HG02571 (cell line): ENCODE data around the gene MAB21L4.

ENCODE experiments used
- ATAC-seq: cut with Tn5 transposase; IDR thresholded peaks from one replicate; pipeline ENCODE4 v1.9.1; 2021; ENCODE audit warnings: mild to moderate bottlenecking, moderate library complexity; ENCODE audit not compliant: unreplicated experiment

The MAB21L4 gene

DNA sequence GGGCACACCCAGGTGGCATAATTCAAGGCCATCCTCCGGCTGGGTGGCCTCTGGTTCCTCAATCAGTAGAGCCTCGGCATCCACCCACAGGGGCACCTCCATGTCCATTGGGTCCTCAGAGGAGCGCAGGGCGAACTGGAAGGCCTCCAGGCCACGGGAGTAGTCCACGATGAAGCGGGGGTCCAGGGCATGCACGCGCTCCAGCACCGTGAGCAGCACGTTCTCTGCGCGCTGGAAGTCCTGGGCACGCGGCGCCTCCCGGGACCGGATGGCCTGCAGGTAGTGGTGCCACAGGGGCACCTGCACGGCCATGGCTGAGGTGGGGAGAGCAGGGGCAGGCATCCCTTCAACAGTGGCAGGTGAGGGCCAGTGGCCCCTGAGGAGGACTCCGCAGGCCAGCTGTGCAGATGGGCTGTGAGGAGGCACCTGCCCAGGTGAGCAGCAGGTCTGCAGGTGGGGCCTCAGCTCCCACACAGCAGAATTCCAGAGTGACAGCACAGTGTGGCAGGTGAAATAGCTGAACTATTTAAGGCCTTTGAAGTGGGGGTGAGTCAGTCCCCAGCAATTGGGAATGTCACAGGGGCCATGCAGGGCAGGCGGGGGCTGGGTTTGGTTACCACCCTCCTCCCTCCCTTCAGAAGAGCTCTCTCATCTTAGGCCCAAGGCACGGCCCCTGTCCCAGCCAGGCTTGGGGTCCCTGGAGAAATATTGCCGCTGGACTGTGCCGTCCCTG, at the start of gene MAB21L4:
Gene MAB21L4 (minus strand): TSS at position 501 of the 733 bp plus-strand sequence. CDS start 159 bp downstream, at position 342.
- ATAC-seq: no peak

DNA sequence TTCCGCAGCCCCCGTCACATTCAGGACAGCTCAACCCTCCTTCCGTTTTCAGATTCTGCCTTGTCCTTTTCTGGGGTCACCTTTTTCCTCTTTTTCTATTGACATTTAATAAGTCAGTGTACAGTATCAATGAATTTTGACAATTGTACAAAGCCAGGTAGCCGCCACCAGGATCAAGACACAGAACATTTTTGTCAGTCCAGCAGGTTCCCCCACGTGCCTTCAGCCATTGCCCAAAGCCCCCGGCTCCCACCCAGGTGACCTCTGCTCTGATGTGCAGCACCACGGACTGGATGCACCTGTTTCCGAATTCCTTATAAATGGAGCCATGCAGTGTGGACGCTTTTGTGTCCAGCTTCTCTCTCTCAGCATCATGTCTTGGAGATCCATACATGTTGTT, 40.1 kb upstream of the MAB21L4 start:
- no peak for ATAC-seq

- no peak for ATAC-seq
Measured at GRCh38 chr2:240935103-240935876, 39.3 kb upstream of the MAB21L4 start.

GRCh38 chr2:240934701-240935102, 38.7 kb upstream of the MAB21L4 start:
- no peak for ATAC-seq

GRCh38 chr2:240933966-240934700, 38.2 kb upstream of the MAB21L4 start:
- no peak for ATAC-seq

- no peak for ATAC-seq
Measured at GRCh38 chr2:240933048-240933965, 37.4 kb upstream of the MAB21L4 start.

DNA sequence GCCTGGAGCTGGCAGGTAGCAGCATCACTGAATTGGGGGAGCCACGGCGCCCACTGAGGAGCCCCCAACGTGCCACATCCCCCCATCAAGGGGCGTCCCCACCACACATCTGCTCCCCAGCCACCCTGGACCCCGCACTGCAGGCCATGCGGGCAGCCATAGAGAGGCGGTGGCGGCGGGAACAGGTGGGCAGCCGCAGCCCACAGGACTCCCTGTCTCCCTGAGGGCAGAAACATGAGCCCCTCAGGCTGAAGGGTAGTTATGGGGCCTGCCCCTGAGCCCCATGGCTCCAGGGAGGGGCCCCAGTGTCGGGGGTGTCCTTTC, 36.7 kb upstream of the MAB21L4 start:
- no peak for ATAC-seq

DNA sequence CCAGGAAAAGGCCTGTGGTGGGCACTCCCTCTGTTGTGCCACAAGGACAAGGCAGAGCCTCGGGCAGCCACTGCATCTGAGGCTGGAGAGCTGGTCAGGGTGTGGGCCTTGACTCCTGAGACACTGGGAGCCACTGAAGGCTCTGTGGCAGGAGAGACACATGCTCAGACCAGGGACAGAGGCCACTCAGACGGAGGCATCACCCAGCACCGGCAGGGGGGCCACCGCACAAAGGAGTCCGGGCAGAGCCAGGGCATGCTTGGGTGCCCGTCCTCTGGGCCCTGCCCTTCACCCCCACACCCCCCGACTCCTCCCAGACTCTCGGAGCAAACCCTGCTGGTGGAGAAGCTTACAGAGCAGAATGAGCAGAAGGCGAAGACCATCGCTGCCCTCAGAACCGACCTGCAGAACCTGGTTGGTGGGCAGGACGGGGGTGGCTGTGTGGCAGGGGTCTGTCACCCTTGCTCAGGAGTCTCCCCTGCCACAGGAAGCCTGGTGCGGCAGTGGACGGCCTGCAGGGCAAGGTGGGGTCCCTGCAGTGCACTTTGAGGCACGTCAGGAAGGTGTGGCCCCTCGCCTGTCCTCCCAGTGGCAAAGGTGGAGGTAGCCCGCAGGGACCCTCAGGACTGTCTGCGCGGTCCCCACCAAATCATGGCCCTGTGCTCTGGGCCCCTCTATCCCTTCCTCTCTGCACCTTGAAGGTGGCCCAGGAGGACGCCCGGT, 36.2 kb upstream of the MAB21L4 start:
- ATAC-seq: no peak

DNA sequence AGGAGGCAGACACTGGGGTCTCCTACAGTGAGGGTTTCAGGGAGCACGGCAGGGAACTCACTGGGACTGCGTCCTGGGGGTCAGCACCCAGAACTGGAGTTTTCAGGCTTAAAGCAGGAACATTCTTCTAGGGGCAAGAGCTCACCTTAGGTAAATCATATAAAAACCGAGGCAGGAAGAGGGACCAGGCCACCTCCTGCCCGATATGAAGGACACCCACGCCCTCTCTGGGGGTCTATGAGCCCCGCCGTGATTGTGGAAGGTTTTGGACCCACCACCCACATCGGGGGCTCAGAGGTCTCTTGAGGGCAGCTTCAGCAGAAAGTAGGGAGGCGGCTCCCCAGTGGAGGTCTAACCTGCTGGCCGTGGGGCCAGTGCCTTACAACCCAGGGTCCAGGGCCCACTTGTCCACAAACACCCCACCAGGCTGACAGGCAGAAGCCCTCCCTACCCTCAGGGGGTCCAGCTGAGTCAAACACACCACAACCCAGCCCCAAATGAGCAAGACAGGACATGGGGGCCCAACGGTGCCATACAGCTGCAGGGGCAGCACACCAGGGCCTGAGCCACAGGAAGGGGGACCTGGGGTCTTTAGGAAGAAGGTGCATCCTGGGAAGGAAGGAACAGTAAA, 35.5 kb upstream of the MAB21L4 start:
- ATAC-seq: no peak

DNA sequence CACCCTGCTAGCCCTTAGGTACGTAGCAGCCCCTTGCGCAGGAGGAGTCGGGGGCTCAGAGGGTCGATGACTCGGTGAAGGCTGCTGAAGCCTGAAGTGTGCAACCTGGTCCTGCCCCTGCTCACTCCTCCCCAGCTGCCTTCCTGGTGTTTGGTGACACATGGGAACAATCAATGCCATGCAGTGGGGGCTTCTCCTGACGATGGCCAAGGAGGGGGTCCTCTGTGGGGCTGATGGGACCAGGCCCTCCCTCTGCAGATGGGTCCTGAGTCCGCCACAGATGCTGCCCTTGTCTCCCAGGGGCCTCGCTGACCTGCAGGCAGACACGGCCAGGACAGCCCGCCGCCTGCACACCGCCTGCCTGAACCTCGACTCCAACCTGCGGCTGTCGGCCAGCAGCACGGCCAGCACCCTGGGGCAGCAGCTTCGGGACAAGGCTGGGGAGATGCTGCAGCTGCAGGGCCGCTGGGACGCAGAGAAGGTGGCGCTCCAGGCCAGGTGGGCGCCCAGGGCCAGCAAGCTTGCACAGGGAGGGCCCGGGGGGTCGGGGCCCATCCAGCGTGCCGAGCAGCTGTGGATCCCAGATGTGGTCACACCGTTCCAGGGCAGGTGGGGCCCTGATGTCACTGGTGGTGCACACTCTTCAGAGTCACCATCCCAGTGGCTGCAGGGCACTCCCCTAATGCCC, 34.8 kb upstream of the MAB21L4 start:
- no peak for ATAC-seq

DNA sequence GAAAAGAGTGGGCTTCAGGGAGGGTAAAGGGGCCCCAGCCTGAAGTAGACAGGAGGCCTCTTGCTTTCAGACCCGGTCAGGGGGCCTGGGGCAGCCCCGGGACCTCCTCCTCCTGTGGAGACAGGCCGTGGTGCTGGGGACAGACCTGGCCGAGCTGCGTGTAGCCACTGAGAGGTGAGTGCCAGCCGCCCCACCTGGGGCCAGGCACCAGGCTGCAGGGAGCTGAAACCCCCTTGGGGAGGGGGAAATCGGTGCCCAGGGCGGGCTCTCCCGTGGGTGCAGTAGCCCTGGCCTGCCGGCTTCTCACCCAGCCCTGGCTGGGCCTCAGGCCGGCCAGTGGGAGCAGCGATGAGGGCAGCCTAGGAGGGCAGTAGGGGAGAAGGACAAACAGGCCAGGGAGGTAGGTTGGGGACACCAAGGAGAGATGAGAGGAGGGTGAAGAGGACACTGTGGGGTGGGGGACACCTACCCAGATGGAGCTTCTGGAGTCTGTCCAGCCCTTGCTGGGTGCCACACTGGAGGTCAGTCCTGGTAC, 34.2 kb upstream of the MAB21L4 start:
- no peak for ATAC-seq

GRCh38 chr2:240929364-240930095, 33.6 kb upstream of the MAB21L4 start:
- no peak for ATAC-seq

DNA sequence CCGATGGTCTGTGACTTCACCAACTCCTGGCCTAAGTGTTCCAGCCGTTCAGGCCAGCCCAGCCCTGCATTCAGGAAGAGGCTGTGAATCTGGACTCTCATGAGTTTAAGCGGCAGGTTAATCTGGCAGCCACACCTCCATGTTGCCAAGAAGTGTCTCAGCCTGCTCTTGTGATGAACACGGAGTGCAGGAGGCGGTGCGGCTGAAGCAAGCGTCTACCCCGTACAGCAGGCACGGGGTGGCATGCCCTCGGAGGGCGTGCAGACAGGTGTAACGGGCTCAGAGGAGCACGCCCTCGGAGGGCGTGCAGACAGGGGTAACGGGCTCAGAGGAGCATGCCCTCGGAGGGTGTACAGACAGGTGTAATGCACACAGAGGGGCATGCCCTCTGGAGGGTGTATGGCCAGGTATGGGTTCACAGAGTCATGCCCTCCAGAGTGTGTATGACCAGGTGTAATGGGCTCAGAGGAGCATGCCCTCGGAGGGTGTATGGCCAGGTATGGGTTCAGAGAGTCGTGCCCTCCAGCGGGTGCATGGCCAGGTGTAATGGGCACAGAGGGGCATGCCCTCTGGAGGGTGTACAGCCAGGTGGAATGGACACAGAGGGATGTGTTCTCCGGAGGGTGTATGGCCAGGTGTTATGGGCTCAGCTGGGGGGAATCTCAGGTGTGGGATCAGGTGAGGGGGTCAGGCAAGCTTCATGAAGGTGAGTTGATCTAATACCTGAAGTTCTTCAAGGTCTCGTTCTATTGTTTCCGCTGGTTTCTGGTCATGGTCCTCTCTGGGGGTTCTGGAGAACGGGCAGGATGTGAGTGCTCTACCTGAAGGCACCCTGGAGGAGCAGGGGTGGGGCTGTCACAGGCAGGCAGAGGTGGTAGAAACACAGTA, 32.8 kb upstream of the MAB21L4 start:
- ATAC-seq: no peak

GRCh38 chr2:240927390-240927781, 31.4 kb upstream of the MAB21L4 start:
- no peak for ATAC-seq

DNA sequence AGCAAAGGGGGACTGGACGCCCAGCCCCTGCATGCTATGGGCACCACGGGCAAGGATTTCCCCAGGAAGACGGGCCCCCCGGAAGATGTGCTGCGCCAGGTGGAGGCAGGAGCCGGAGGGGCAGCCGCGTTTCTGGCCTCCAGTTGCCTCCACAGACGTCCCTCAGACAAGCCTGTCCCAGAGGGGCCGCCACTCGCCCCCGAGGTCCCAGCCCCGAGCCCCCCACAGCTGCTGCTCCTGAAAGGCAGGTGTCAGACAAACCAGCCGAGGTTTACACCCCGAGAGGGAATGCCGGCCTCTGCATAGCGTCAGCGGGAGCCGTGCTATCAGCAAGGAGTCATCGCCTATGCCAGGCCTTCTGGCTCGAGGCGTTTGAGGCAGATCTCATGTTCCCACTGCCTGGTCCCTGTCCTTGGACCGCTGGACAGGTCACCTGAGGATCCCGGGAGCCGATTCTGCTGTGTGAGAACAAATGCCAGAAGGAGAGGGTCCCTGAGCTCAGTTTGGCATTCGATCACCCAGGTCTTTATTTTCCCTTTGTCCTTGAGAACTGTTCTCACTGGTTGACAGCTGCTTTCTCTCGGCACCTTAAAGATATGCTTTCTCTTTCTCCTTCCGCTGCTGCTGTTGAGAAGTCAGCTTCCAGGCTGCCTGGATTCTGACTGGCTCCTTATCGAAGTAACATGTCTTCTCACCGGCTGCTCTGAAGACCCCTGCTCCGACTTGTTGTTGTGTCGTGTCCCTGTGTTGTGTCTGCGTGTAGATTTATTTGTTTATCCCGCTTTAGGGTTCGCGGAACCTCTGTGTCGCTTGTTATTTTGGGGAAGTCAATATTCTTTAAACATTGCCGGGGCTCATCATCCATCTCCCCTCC, 30.8 kb upstream of the MAB21L4 start:
- ATAC-seq: no peak
